ENCODE data around the gene KRTAP9-4. TPM values are rescaled to one million over a fixed set of nuclear protein-coding genes. Genes with fewer than 3 reads are reported as not detected.
"Not testable (repeated sequence)": the region's sequence is repeated elsewhere in the genome, so short reads cannot be mapped to it uniquely, and the experiment has no call there.

KRTAP9-4 gene
- total RNA-seq, 1 experiment from 2014 or later = not detected

GRCh38 chr17:41237116-41237515, 12.4 kb upstream of the KRTAP9-4 start:
- H2BK15ac ChIP-seq (ENCODE audit: low read depth, low read length); H3K79me1 ChIP-seq (ENCODE audit: insufficient read depth, low read depth, low read length, poor library complexity, severe bottlenecking); H3K27me3 ChIP-seq (ENCODE audit: insufficient read depth, low read length); H3K4me3 Mint-ChIP-seq; DNase-seq; H4K5ac ChIP-seq (ENCODE audit: insufficient read length, low read depth, low read length); H4K20me1 ChIP-seq (ENCODE audit: control insufficient read depth, insufficient read depth, insufficient read length); H3K27ac Mint-ChIP-seq; H3K27ac ChIP-seq (ENCODE audit: insufficient read length, low read depth, low read length); H3K4me2 ChIP-seq (ENCODE audit: insufficient read depth, insufficient read length, low read length); H4K91ac ChIP-seq (ENCODE audit: insufficient read length, low read depth, low read length); H2BK20ac ChIP-seq (ENCODE audit: low read depth, low read length, poor library complexity, severe bottlenecking); H3K23ac ChIP-seq (ENCODE audit: insufficient read length, low read depth, low read length); H3K9ac ChIP-seq (ENCODE audit: extremely low read depth, insufficient read length, low read length); H3K9me3 ChIP-seq (ENCODE audit: control insufficient read depth, low read depth, low read length); H3K56ac ChIP-seq (ENCODE audit: insufficient read length, low read depth, low read length); H2BK12ac ChIP-seq (ENCODE audit: insufficient read length, low read depth, low read length); H3K36me3 Mint-ChIP-seq (ENCODE audit: insufficient read depth in 1 of 3, low read depth in 3 of 3); H3K4me1 ChIP-seq (ENCODE audit: insufficient read depth, low read length); H2AK5ac ChIP-seq (ENCODE audit: insufficient read length, low read length); H3K4ac ChIP-seq (ENCODE audit: low read depth, low read length); H3K23me2 ChIP-seq (ENCODE audit: insufficient read length, low read depth, low read length, poor library complexity, severe bottlenecking); H3T11ph ChIP-seq (ENCODE audit: low read length); H3K18ac ChIP-seq (ENCODE audit: insufficient read length, low read depth, low read length); H3K79me2 ChIP-seq (ENCODE audit: insufficient read depth, low read length); H3K4me1 Mint-ChIP-seq; H4K8ac ChIP-seq (replicated peaks; ENCODE audit: insufficient read length, low read depth, low read length); H2BK120ac ChIP-seq (ENCODE audit: low read depth, low read length, poor library complexity, severe bottlenecking); H2BK5ac ChIP-seq (ENCODE audit: insufficient read length, low read length); H3K14ac ChIP-seq (ENCODE audit: insufficient read depth, low read length); H2AFZ ChIP-seq (ENCODE audit: low read length): not testable (repeated sequence)
- Mint-ChIP-seq H3K27me3 (ENCODE audit: low read depth) (peaks cover 13% of the 10 kb centered on the region), H3K9me3 (peaks cover 14 to 17% of the 10 kb centered on the region in 2 experiments)
- WGBS (ENCODE audit: extremely low coverage, insufficient read length, low lambda C conversion rate) = no CpG with 5 or more reads among the region's 4 CpGs

DNA sequence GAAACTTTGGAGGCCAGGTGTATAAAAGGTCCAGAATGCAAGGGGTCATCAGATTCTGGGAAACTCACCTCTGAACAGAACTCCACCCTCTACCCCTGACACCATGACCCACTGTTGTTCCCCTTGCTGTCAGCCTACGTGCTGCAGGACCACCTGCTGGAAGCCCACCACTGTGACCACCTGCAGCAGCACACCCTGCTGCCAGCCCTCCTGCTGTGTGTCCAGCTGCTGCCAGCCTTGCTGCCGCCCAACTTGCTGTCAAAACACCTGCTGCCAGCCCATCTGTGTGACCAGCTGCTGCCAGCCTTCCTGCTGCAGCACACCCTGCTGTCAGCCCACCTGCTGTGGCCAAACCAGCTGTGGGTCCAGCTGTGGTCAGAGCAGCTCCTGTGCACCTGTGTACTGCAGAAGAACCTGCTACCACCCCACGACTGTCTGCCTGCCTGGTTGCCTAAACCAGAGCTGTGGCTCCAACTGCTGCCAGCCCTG, 11.5 kb upstream of the KRTAP9-4 start, which contains the start of gene KRTAP9-8:
KRTAP9-8 (plus strand) TSS at position 51 of the 489 bp plus-strand sequence; CDS start at position 104, 53 bp downstream.
- H2AK5ac ChIP-seq (ENCODE audit: insufficient read length, low read length); H3K9ac ChIP-seq (ENCODE audit: extremely low read depth, insufficient read length, low read length); H2BK5ac ChIP-seq (ENCODE audit: insufficient read length, low read length); H3K9me3 ChIP-seq (ENCODE audit: control insufficient read depth, low read depth, low read length); H2BK120ac ChIP-seq (ENCODE audit: low read depth, low read length, poor library complexity, severe bottlenecking); H3K4me1 ChIP-seq (ENCODE audit: insufficient read depth, low read length); H3K14ac ChIP-seq (ENCODE audit: insufficient read depth, low read length); H3K79me2 ChIP-seq (ENCODE audit: insufficient read depth, low read length); H3K4ac ChIP-seq (ENCODE audit: low read depth, low read length); H3T11ph ChIP-seq (ENCODE audit: low read length); H3K36me3 Mint-ChIP-seq (ENCODE audit: insufficient read depth in 1 of 3, low read depth in 3 of 3); H4K20me1 ChIP-seq (ENCODE audit: control insufficient read depth, insufficient read depth, insufficient read length); H2BK12ac ChIP-seq (ENCODE audit: insufficient read length, low read depth, low read length); H3K27ac ChIP-seq (ENCODE audit: insufficient read length, low read depth, low read length); H3K79me1 ChIP-seq (ENCODE audit: insufficient read depth, low read depth, low read length, poor library complexity, severe bottlenecking); H3K4me3 Mint-ChIP-seq; H4K8ac ChIP-seq (replicated peaks; ENCODE audit: insufficient read length, low read depth, low read length); H3K23ac ChIP-seq (ENCODE audit: insufficient read length, low read depth, low read length); H2BK20ac ChIP-seq (ENCODE audit: low read depth, low read length, poor library complexity, severe bottlenecking); H3K18ac ChIP-seq (ENCODE audit: insufficient read length, low read depth, low read length); H2AFZ ChIP-seq (ENCODE audit: low read length); H3K56ac ChIP-seq (ENCODE audit: insufficient read length, low read depth, low read length); H3K4me1 Mint-ChIP-seq; H2BK15ac ChIP-seq (ENCODE audit: low read depth, low read length); H3K27ac Mint-ChIP-seq; H3K23me2 ChIP-seq (ENCODE audit: insufficient read length, low read depth, low read length, poor library complexity, severe bottlenecking); H4K91ac ChIP-seq (ENCODE audit: insufficient read length, low read depth, low read length); H3K27me3 ChIP-seq (ENCODE audit: insufficient read depth, low read length); H3K4me2 ChIP-seq (ENCODE audit: insufficient read depth, insufficient read length, low read length); DNase-seq; H4K5ac ChIP-seq (ENCODE audit: insufficient read length, low read depth, low read length): not testable (repeated sequence)
- H3K9me3 Mint-ChIP-seq = peaks cover 14 to 17% of the 10 kb centered on the region in 2 experiments
- WGBS (ENCODE audit: extremely low coverage, insufficient read length, low lambda C conversion rate) = no CpG with 5 or more reads among the region's 3 CpGs
- peaks cover 14% of the 10 kb centered on the region for H3K27me3 Mint-ChIP-seq (ENCODE audit: low read depth)

Measured in H9 (cell line).